H9 (cell line): Measurements from ENCODE around the gene RPP38. TPM values are rescaled to one million over a fixed set of nuclear protein-coding genes. Genes with fewer than 3 reads are reported as not detected.

ENCODE experiments used
- DNase-seq: peaks from one replicate; pipeline ENCODE4 v3.0.0-alpha.2; 2017
- H2AFZ ChIP-seq: one replicate; pipeline ENCODE4 v1.6.1; 2013; ENCODE audit warnings: mild to moderate bottlenecking, low read length, control low read depth, moderate library complexity
- H2AK5ac ChIP-seq: 2 replicates; pipeline ENCODE4 v1.6.1; 2013; ENCODE audit warnings: low read length, control low read depth, mixed read lengths; ENCODE audit not compliant: insufficient read length
- H2BK120ac ChIP-seq: one replicate; pipeline ENCODE4 v1.6.1; 2013; ENCODE audit warnings: low read depth, mild to moderate bottlenecking, low read length, control low read depth, inconsistent platforms; ENCODE audit not compliant: poor library complexity, severe bottlenecking
- H2BK12ac ChIP-seq: 2 replicates; pipeline ENCODE4 v1.6.1; 2013; ENCODE audit warnings: low read length, control low read depth, mixed read lengths, low read depth; ENCODE audit not compliant: insufficient read length
- H2BK15ac ChIP-seq: 2 replicates; pipeline ENCODE4 v1.6.1; 2013; ENCODE audit warnings: low read depth, low read length, control low read depth
- H2BK20ac ChIP-seq: one replicate; pipeline ENCODE4 v1.6.1; 2013; ENCODE audit warnings: low read depth, mild to moderate bottlenecking, low read length, control low read depth, inconsistent platforms; ENCODE audit not compliant: poor library complexity, severe bottlenecking
- H2BK5ac ChIP-seq: 2 replicates; pipeline ENCODE4 v1.6.1; 2013; ENCODE audit warnings: low read length, control low read depth, mixed read lengths; ENCODE audit not compliant: insufficient read length
- H3K14ac ChIP-seq: 2 replicates; pipeline ENCODE4 v1.6.1; 2013; ENCODE audit warnings: low read length, control low read depth; ENCODE audit not compliant: insufficient read depth
- H3K18ac ChIP-seq: 2 replicates; pipeline ENCODE4 v1.6.1; 2013; ENCODE audit warnings: low read depth, mild to moderate bottlenecking, mixed read lengths, low read length, control low read depth; ENCODE audit not compliant: insufficient read length
- H3K23ac ChIP-seq: 2 replicates; pipeline ENCODE4 v1.6.1; 2013; ENCODE audit warnings: low read length, control low read depth, mixed read lengths, low read depth; ENCODE audit not compliant: insufficient read length
- H3K23me2 ChIP-seq: 2 replicates; pipeline ENCODE4 v1.6.1; 2013; ENCODE audit warnings: low read depth, mild to moderate bottlenecking, mixed read lengths, low read length, control low read depth; ENCODE audit not compliant: insufficient read length, poor library complexity, severe bottlenecking
- H3K27ac ChIP-seq: 2 replicates; pipeline ENCODE4 v1.5.1; 2013; ENCODE audit warnings: low read length, control low read depth, mixed read lengths, low read depth; ENCODE audit not compliant: insufficient read length
- H3K27me3 ChIP-seq: 2 replicates; pipeline ENCODE4 v1.6.1; 2013; ENCODE audit warnings: low read length, control low read depth, inconsistent platforms; ENCODE audit not compliant: insufficient read depth
- H3K4ac ChIP-seq: 2 replicates; pipeline ENCODE4 v1.6.1; 2013; ENCODE audit warnings: low read depth, mild to moderate bottlenecking, control low read depth, inconsistent platforms, low read length, moderate library complexity
- H3K4me1 ChIP-seq: 2 replicates; pipeline ENCODE4 v1.6.1; 2013; ENCODE audit warnings: low read length, control low read depth, inconsistent platforms; ENCODE audit not compliant: insufficient read depth
- H3K4me2 ChIP-seq: 2 replicates; pipeline ENCODE4 v1.6.1; 2013; ENCODE audit warnings: low read length, control low read depth, mixed read lengths; ENCODE audit not compliant: insufficient read length, insufficient read depth
- H3K56ac ChIP-seq: 2 replicates; pipeline ENCODE4 v1.6.1; 2013; ENCODE audit warnings: low read depth, mild to moderate bottlenecking, mixed read lengths, low read length, control low read depth; ENCODE audit not compliant: insufficient read length
- H3K79me1 ChIP-seq: 2 replicates; pipeline ENCODE4 v1.6.1; 2013; ENCODE audit warnings: low read depth, mild to moderate bottlenecking, moderate library complexity, low read length, control low read depth, inconsistent platforms; ENCODE audit not compliant: insufficient read depth, poor library complexity, severe bottlenecking
- H3K79me2 ChIP-seq: 2 replicates; pipeline ENCODE4 v1.6.1; 2013; ENCODE audit warnings: low read length, control low read depth, inconsistent platforms; ENCODE audit not compliant: insufficient read depth
- H3K9ac ChIP-seq: 2 replicates; pipeline ENCODE4 v1.6.1; 2013; ENCODE audit warnings: low read length, control low read depth, mixed read lengths; ENCODE audit not compliant: insufficient read length; ENCODE audit errors: extremely low read depth
- H3K9me3 ChIP-seq: one replicate; pipeline ENCODE4 v1.6.1; 2013; ENCODE audit warnings: low read depth, low read length, inconsistent platforms; ENCODE audit not compliant: control insufficient read depth
- H3T11ph ChIP-seq: one replicate; pipeline ENCODE4 v1.6.1; 2013; ENCODE audit warnings: mild to moderate bottlenecking, low read length, control low read depth, inconsistent platforms
- H4K20me1 ChIP-seq: one replicate; pipeline ENCODE4 v1.6.1; 2013; ENCODE audit not compliant: control insufficient read depth, insufficient read length, insufficient read depth
- H4K5ac ChIP-seq: 2 replicates; pipeline ENCODE4 v1.6.1; 2013; ENCODE audit warnings: low read depth, mild to moderate bottlenecking, mixed read lengths, low read length, control low read depth; ENCODE audit not compliant: insufficient read length
- H4K8ac ChIP-seq: replicated peaks from 2 replicates; pipeline ENCODE4 v1.6.1; 2013; ENCODE audit warnings: low read length, control low read depth, mixed read lengths, low read depth; ENCODE audit not compliant: insufficient read length
- H4K91ac ChIP-seq: 2 replicates; pipeline ENCODE4 v1.6.1; 2013; ENCODE audit warnings: low read depth, mild to moderate bottlenecking, moderate library complexity, mixed read lengths, low read length, control low read depth; ENCODE audit not compliant: insufficient read length
- H3K27ac Mint-ChIP-seq, 3 experiments: 2 replicates in 2 of 3; 3 replicates in 1 of 3; pipeline ENCODE4 v1.8.0; 2020 to 2021; ENCODE audit warnings: mixed read lengths in 3 of 3, mild to moderate bottlenecking in 1 of 3, moderate library complexity in 1 of 3
- H3K27me3 Mint-ChIP-seq: 2 replicates; pipeline ENCODE4 v1.8.0; 2021; ENCODE audit warnings: low read depth, mild to moderate bottlenecking, moderate library complexity, mixed read lengths
- H3K36me3 Mint-ChIP-seq, 3 experiments: 2 replicates in 2 of 3; 3 replicates in 1 of 3; pipeline ENCODE4 v1.8.0; 2020 to 2021; ENCODE audit warnings: low read depth in 3 of 3, mixed read lengths in 3 of 3; ENCODE audit not compliant: insufficient read depth in 1 of 3
- H3K4me1 Mint-ChIP-seq, 2 experiments: 2 replicates each; pipeline ENCODE4 v1.8.0; 2020; ENCODE audit warnings: mixed read lengths in 2 of 2
- H3K4me3 Mint-ChIP-seq, 2 experiments: 2 replicates in 1 of 2; 3 replicates in 1 of 2; pipeline ENCODE4 v1.8.0; 2020 to 2021; ENCODE audit warnings: mild to moderate bottlenecking in 2 of 2, mixed read lengths in 2 of 2, moderate library complexity in 1 of 2
- H3K9me3 Mint-ChIP-seq, 2 experiments: 2 replicates in 1 of 2; 3 replicates in 1 of 2; pipeline ENCODE4 v1.8.0; 2020; ENCODE audit warnings: mild to moderate bottlenecking in 2 of 2, mixed read lengths in 2 of 2, moderate library complexity in 1 of 2
- CTCF ChIP-seq: fragments of 200-600 bp; sonication (generic); conservative IDR thresholded peaks from 3 replicates; pipeline ENCODE4 v1.8.0; 2021; ENCODE audit warnings: antibody characterized with exemption, mild to moderate bottlenecking
- WGBS: extraction: QIAGEN DNeasy Blood & Tissue Kit; methylation state at CpG from one replicate; pipeline ENCODE4 v1.1.7; 2013; ENCODE audit warnings: missing lambda C conversion rate, low lambda C conversion rate, mixed read lengths; ENCODE audit not compliant: insufficient read length; ENCODE audit errors: extremely low coverage; 5-methylcytosine and 5-hydroxymethylcytosine counted together
- total RNA-seq: library from RNA; stranded (reverse); gene quantifications from 2 replicates; pipeline ENCODE4 v1.2.1, GENCODE V29; 2021

Gene RPP38
- total RNA-seq, 1 experiment from 2014 or later, result 26.6 TPM

DNA sequence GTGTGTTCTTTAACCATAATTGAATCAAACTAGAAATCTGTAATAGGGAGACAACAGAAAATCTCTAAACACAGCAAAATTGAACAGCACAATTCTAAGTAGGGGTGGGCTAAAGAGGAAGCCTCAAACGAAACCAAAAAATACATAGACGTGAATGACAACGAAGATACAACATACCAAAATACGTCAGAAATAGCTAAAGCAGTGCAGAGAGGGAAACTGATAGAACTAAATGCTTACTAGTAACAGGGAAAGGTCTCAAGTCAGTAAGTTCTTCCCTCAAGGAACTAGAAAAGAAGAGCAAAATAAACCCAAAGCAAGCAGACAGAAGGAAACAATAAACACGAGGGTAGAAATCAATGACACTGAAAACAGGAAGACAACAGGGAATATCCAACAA lies 19.1 kb downstream of the RPP38 start:
- Histone ChIP-seq H4K8ac (no peak overlapping the region), H3K79me2 (no peaks in the 10 kb centered on the region), H2BK120ac (no peak overlapping the region), H3K9ac (no peak overlapping the region), H2AFZ (no peak overlapping the region), H4K5ac (no peak overlapping the region), H2BK15ac (no peak overlapping the region), H3K56ac (no peak overlapping the region), H4K91ac (no peak overlapping the region), H3K27me3 (no peaks in the 10 kb centered on the region), H3K23ac (no peak overlapping the region), H2AK5ac (no peak overlapping the region), H3K4me2 (no peak overlapping the region), H3K18ac (no peak overlapping the region), H3K79me1 (no peaks in the 10 kb centered on the region), H4K20me1 (no peaks in the 10 kb centered on the region), H3K9me3 (no peaks in the 10 kb centered on the region), H2BK12ac (no peak overlapping the region), H3K4me1 (no peaks in the 10 kb centered on the region), H3K14ac (no peak overlapping the region), H2BK20ac (no peak overlapping the region), H3K27ac (no peak overlapping the region), H2BK5ac (no peak overlapping the region), H3T11ph (no peak overlapping the region), H3K23me2 (no peaks in the 10 kb centered on the region), H3K4ac (no peak overlapping the region)
- no CpG with 5 or more reads among the region's 5 CpGs for WGBS
- no peaks in the 10 kb centered on the region for H3K27me3 Mint-ChIP-seq
- H3K27ac Mint-ChIP-seq, result no peak overlapping the region
- H3K4me1 Mint-ChIP-seq, result no peaks in the 10 kb centered on the region
- H3K36me3 Mint-ChIP-seq, result peaks cover 5 to 21% (median 13%) of the 10 kb centered on the region in 3 experiments
- no peak for DNase-seq
- H3K4me3 Mint-ChIP-seq, result no peak overlapping the region
- no peak for TF ChIP-seq CTCF
- peaks cover 0 to 3% of the 10 kb centered on the region in 2 experiments; a peak in 1 of 5 replicates for H3K9me3 Mint-ChIP-seq
